ENCODE measurements around the gene DNLZ. TPM values are rescaled to one million over a fixed set of nuclear protein-coding genes. Genes with fewer than 3 reads are reported as not detected.

The DNLZ gene
- total and polyA plus RNA-seq, 5 donors, result 15.2 to 24.9 (median 20.4) TPM

DNA sequence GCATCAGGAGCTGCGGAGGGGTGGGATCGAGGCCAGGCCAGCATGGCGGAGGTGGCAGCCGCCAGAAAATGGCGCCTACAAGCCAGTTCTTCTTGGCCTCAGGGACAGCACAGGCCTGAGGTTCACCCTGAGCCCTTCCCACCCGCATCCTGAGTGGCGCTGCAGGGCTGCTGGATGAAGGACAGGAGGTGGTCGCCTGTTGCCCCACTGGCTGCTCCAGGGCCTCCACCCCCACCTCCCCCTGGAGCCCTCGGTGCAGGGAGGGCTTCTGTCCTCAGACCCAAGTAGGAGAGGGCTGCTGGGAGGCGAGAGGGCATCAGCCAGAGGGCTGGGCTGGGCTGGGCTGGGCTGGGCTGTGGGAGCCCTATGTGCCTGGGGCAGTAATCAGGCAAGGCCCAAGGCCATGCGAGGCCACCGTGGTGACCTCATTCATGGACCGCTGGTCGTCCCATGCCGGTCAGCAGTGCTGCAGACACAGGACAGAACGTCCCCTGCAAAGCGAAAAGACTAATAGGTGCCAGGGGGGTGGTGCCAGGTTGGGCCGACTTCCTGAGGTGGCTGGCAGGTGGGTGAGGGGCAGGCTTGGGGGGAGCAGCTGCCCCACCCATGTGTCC, 22.4 kb downstream of the DNLZ start:
- H3K4me3 ChIP-seq (ENCODE audit: low read length), result no peak overlapping the region
- H3K27ac ChIP-seq (ENCODE audit: low read length), result peak overlapping the region; percentile 21
- whole genome bisulfite sequencing, result 60% methylated on average over 18 of the region's 18 CpGs
- intact Hi-C loops (cut with DNase I), result no loop called here
- DNase-seq (peak; percentile 72 to 90 (median 87)), ATAC-seq (peak; percentile 1 to 34)
- H3K9me3 ChIP-seq (ENCODE audit: control insufficient read depth, low read length), result no peaks in the 10 kb centered on the region
- H3K27me3 ChIP-seq (ENCODE audit: control insufficient read depth, insufficient read depth), result no peaks in the 10 kb centered on the region
- peaks cover 2% of the 10 kb centered on the region for H3K4me1 ChIP-seq (ENCODE audit: control insufficient read depth, insufficient read depth, low read length)

GRCh38 chr9:136340356-136341041, 23.0 kb downstream of the DNLZ start:
- peak overlapping the region; percentile 21 for H3K27ac ChIP-seq (ENCODE audit: low read length)
- H3K4me3 ChIP-seq (ENCODE audit: low read length), result no peak overlapping the region
- H3K9me3 ChIP-seq (ENCODE audit: control insufficient read depth, low read length), result no peaks in the 10 kb centered on the region
- intact Hi-C loops (cut with DNase I), result no loop called here
- peaks cover 2% of the 10 kb centered on the region for H3K4me1 ChIP-seq (ENCODE audit: control insufficient read depth, insufficient read depth, low read length)
- 91% methylated on average over 28 of the region's 28 CpGs for WGBS
- no peaks in the 10 kb centered on the region for H3K27me3 ChIP-seq (ENCODE audit: control insufficient read depth, insufficient read depth)
- no peak for ATAC-seq
- peak in 1 of 3 donors; percentile 52 for DNase-seq

- ATAC-seq (no peak), DNase-seq (peak in 2 of 3 donors; percentile 61 to 66)
- 84% methylated on average over 12 of the region's 12 CpGs for WGBS
- intact Hi-C loops (cut with DNase I), result no loop called here
- no peak overlapping the region for H3K4me3 ChIP-seq (ENCODE audit: low read length)
- H3K9me3 ChIP-seq (ENCODE audit: control insufficient read depth, low read length), result no peaks in the 10 kb centered on the region
- H3K27ac ChIP-seq (ENCODE audit: low read length), result no peak overlapping the region
- peaks cover 2% of the 10 kb centered on the region for H3K4me1 ChIP-seq (ENCODE audit: control insufficient read depth, insufficient read depth, low read length)
- no peaks in the 10 kb centered on the region for H3K27me3 ChIP-seq (ENCODE audit: control insufficient read depth, insufficient read depth)
These were observed 23.6 kb downstream of the DNLZ start for GRCh38 chr9:136339958-136340310.

- H3K27me3 ChIP-seq (ENCODE audit: control insufficient read depth, insufficient read depth), result no peaks in the 10 kb centered on the region
- DNase-seq, result peak; percentile 79 to 93 (median 91)
- H3K4me1 ChIP-seq (ENCODE audit: control insufficient read depth, insufficient read depth, low read length), result no peaks in the 10 kb centered on the region
- intact Hi-C loops (cut with DNase I), result no loop called here
- ATAC-seq, result no peak
- no peaks in the 10 kb centered on the region for H3K9me3 ChIP-seq (ENCODE audit: control insufficient read depth, low read length)
- H3K4me3 ChIP-seq (ENCODE audit: low read length), result no peak overlapping the region
- 69% methylated on average over 32 of the region's 32 CpGs for WGBS
- no peak overlapping the region for H3K27ac ChIP-seq (ENCODE audit: low read length)
These were observed 24.2 kb downstream of the DNLZ start for GRCh38 chr9:136339173-136339957.

- Histone ChIP-seq H3K4me1 (ENCODE audit: control insufficient read depth, insufficient read depth, low read length) (no peaks in the 10 kb centered on the region), H3K4me3 (ENCODE audit: low read length) (no peak overlapping the region), H3K27me3 (ENCODE audit: control insufficient read depth, insufficient read depth) (no peaks in the 10 kb centered on the region), H3K27ac (ENCODE audit: low read length) (no peak overlapping the region), H3K9me3 (ENCODE audit: control insufficient read depth, low read length) (no peaks in the 10 kb centered on the region)
- intact Hi-C loops (cut with DNase I), result no loop called here
- ATAC-seq (no peak), DNase-seq (peak in 2 of 3 donors; percentile 48 to 49)
- WGBS, result 94% methylated on average over 25 of the region's 25 CpGs
These were observed 25.0 kb downstream of the DNLZ start for GRCh38 chr9:136338511-136338910.

DNA sequence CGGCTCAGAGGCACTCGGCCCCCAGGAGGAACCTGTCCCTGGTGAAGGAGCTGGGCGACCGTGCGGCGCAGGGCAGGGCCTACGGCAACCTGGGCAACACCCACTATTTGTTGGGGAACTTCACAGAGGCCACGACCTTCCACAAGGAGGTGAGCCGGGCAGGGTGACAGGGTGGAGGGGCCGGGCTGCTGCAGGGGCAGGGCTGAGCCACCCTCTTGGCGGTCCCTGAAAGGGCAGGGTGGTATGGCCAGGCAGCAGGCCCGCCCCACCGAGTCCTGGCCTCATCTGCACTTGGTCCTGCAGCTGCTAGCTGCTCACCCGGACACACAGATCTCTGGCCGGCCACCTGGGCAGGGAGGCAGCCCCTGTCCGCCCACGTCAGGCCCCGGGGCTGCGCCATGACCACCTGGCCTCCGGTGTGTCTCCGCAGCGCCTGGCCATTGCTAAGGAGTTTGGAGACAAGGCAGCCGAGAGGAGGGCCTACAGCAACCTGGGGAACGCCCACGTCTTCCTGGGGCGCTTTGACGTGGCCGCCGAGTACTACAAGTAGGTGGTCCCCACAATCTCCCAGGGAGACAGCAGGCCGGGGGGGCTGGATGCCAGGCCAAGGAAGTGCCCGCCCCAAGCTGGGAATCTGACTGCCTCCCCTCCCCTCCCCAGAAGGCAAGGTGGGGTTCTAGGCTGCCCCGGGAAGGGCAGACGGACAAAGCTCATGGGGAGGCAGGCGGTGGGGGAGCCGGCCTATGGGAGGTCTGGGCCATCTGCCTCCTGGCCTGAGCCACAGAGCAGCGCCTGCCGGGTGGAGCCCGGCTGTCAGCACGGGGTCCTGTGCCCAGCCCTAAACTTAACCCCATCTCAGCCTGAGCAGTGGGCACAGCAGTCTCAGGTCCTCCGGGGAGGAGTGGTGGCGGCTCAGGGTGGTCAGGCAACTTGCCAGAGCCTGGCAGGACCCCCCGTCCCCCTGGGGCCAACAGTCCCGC, 25.8 kb downstream of the DNLZ start:
- no peaks in the 10 kb centered on the region for H3K4me1 ChIP-seq (ENCODE audit: control insufficient read depth, insufficient read depth, low read length)
- no peaks in the 10 kb centered on the region for H3K9me3 ChIP-seq (ENCODE audit: control insufficient read depth, low read length)
- H3K27ac ChIP-seq (ENCODE audit: low read length), result no peak overlapping the region
- H3K4me3 ChIP-seq (ENCODE audit: low read length), result no peak overlapping the region
- DNase-seq, result peak in 2 of 3 donors; percentile 57 to 69
- no peak for ATAC-seq
- WGBS, result 81% methylated on average over 43 of the region's 43 CpGs
- intact Hi-C loops (cut with DNase I), result no loop called here
- H3K27me3 ChIP-seq (ENCODE audit: control insufficient read depth, insufficient read depth), result no peaks in the 10 kb centered on the region

DNA sequence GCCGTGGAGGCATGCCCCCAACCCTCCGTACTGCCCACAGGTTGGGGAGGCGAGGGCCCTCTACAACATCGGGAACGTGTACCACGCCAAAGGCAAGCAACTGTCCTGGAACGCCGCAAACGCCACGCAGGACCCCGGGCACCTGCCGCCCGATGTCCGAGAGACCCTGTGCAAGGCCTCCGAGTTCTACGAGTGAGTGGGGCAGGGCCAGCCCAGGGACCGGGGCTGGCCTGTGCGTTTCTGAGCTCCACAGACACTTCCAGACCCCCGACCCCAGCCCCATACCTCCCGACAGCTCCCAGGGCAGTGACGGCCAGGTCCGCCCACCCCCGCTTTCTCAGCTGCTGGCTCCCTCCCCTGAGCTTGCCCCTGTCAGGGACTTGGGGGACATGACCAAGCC, 26.7 kb downstream of the DNLZ start:
- H3K27ac ChIP-seq (ENCODE audit: low read length), result no peak overlapping the region
- H3K4me1 ChIP-seq (ENCODE audit: control insufficient read depth, insufficient read depth, low read length), result no peaks in the 10 kb centered on the region
- 91% methylated on average over 23 of the region's 23 CpGs for WGBS
- intact Hi-C loops (cut with DNase I), result no loop called here
- no peaks in the 10 kb centered on the region for H3K9me3 ChIP-seq (ENCODE audit: control insufficient read depth, low read length)
- no peaks in the 10 kb centered on the region for H3K27me3 ChIP-seq (ENCODE audit: control insufficient read depth, insufficient read depth)
- H3K4me3 ChIP-seq (ENCODE audit: low read length), result no peak overlapping the region
- ATAC-seq (no peak), DNase-seq (peak in 1 of 3 donors; percentile 45)

GRCh38 chr9:136336156-136336870, 27.2 kb downstream of the DNLZ start:
- no peaks in the 10 kb centered on the region for H3K9me3 ChIP-seq (ENCODE audit: control insufficient read depth, low read length)
- peak; percentile 4 to 24 for ATAC-seq
- intact Hi-C loops (cut with DNase I), result no loop called here
- no peaks in the 10 kb centered on the region for H3K27me3 ChIP-seq (ENCODE audit: control insufficient read depth, insufficient read depth)
- 66% methylated on average over 30 of the region's 30 CpGs for WGBS
- H3K4me1 ChIP-seq (ENCODE audit: control insufficient read depth, insufficient read depth, low read length), result no peaks in the 10 kb centered on the region
- no peak overlapping the region for H3K4me3 ChIP-seq (ENCODE audit: low read length)
- peak; percentile 74 to 84 (median 83) for DNase-seq
- no peak overlapping the region for H3K27ac ChIP-seq (ENCODE audit: low read length)

DNA sequence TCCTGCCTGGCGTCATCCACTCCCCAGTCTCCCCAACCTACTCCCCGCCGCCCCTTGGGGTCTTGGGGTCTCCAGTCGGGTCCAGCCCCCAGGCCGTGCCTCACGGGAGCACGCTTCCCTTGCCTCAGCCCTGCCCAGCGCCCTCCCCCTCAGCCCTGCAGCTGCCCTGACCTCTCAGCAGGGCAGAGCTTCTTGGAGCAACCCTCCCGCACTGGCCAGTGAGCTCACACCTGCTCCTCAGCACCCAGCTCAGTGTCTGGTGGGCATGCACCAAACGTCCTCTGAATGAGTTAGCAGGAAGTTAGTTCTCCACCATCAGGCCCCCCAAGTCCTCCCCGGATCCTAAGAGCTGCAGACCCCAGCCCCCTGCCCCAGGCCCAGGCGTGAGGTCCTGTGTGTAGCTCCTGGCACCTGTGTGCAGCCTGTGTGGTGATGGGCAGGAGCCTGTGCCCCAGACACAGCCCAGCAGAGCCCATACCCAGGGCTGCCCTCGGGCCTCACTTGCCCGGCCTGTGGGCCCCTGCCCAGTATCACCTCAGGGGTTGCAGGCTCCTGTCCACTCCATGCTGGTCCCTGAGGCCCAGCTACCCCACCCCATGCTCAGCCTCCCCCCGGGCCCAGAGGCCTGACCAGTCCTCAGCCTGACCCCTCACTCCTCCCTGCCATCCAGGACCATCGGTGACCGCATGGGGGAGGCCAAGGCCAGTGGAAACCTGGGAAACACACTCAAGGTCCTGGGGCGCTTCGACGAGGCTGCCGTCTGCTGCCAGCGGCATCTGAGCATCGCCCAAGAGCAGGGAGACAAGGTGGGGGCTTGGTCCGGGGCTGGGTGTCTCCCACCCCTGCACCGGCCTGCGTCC, 28.0 kb downstream of the DNLZ start:
- Histone ChIP-seq H3K4me3 (ENCODE audit: low read length) (no peak overlapping the region), H3K27me3 (ENCODE audit: control insufficient read depth, insufficient read depth) (no peaks in the 10 kb centered on the region), H3K27ac (ENCODE audit: low read length) (no peak overlapping the region), H3K4me1 (ENCODE audit: control insufficient read depth, insufficient read depth, low read length) (no peaks in the 10 kb centered on the region), H3K9me3 (ENCODE audit: control insufficient read depth, low read length) (no peaks in the 10 kb centered on the region)
- ATAC-seq (peak in 1 of 2 donors; percentile 0), DNase-seq (peak in 2 of 3 donors; percentile 56 to 80)
- intact Hi-C loops (cut with DNase I), result no loop called here
- 79% methylated on average over 26 of the region's 26 CpGs for whole genome bisulfite sequencing
